HG03520 (cell line): ENCODE results near the gene DYRK3.
"Not testable (repeated sequence)": the region's sequence is repeated elsewhere in the genome, so short reads cannot be mapped to it uniquely, and the experiment has no call there.

Experiments used
- ATAC-seq: cut with Tn5 transposase; IDR thresholded peaks from one replicate; pipeline ENCODE4 v1.9.1; 2021; ENCODE audit warnings: mild to moderate bottlenecking, moderate library complexity; ENCODE audit not compliant: unreplicated experiment

The DYRK3 gene

GRCh38 chr1:206628916-206629315, 6.4 kb upstream of the DYRK3 start:
- no peak for ATAC-seq

DNA sequence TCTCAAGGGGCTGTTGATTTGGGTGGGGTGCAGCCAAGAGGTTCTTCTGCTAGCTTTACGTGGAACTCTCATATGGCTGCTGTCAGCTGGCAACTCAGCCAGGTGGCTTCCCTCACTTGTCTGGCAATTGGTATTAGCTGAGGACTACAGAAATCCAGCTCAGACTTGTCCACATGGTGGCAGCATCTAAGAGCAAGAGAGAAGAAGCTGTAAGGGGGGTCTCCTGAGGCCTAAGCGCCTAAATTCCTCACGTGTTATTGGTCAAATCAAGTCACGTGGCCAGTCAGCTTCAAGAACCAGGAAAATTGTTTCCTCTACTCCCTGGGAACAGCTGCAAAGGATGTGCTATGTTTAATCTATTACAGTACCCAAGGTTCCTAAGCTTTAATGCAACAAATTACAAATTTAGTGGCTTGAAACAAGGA, 4.2 kb upstream of the DYRK3 start:
- no peak for ATAC-seq

GRCh38 chr1:206633708-206634121, 1.6 kb upstream of the DYRK3 start:
- no peak for ATAC-seq

GRCh38 chr1:206634365-206635079, 814 bp upstream of the DYRK3 start:
- no peak for ATAC-seq

DNA sequence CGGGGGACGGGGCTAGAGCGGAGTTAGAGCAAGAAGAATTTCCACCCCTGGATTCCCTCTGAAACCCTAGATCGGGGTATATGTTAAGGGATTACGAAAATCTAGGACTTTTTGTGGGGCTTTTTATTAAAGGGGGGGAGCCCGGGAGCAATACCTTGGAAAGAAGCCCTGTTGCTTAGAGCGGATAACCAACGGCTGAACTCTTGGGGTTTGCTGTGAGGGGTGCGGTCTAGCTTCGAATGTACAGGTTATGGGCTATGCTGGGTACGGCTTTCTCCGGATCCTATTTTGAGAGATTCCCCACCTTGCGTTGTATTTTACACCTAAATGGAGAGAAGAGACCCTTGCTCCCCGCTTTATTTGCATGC, 626 bp downstream of the DYRK3 start:
- no peak for ATAC-seq

DNA sequence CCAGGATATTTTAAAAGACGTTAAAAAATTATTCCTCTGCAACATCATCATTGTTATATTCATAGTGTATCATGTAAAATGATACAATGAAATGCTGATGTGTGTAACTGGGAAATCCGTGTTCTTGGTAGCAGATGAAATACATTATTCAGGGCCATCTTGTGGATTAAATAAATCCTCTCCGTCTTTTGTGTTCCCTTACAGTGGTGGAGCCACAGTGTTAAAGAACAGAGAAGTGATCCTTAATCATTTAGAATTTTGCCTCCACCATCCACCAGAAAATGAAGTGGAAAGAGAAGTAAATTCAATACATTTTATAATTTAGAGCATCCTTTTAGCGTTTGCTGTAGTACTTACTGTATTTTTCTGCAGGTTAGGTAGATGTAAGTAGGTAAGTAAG, 1.3 kb downstream of the DYRK3 start:
- ATAC-seq, result no peak

DNA sequence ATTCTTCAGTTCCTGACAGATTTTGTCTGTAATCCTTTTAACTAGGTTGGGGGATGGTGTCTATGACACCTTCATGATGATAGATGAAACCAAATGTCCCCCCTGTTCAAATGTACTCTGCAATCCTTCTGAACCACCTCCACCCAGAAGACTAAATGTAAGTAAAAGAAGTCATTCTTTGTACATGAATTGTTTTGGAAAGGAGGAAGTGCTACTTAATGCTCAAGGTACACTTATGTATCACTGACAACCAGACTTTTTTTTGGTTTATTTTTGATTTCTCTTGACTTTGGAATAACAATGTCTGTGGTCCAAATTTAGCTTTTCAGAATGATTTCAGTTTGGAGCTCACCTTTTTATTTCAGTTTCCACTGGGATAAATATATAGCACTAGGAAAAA, 2.3 kb downstream of the DYRK3 start:
- ATAC-seq, result no peak

DNA sequence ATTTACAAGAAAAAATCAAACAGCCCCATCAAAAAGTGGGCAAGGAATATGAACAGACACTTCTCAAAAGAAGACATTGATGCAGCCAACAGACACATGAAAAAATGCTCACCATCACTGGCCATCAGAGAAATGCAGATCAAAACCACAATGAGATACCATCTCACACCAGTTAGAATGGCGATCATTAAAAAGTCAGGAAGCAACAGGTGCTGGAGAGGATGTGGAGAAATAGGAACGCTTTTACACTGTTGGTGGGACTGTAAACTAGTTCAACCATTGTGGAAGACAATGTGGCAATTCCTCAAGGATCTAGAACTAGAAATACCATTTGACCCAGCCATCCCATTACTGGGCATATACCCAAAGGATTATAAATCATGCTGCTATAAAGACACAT, 6.7 kb downstream of the DYRK3 start:
- ATAC-seq, result not testable (repeated sequence)

DNA sequence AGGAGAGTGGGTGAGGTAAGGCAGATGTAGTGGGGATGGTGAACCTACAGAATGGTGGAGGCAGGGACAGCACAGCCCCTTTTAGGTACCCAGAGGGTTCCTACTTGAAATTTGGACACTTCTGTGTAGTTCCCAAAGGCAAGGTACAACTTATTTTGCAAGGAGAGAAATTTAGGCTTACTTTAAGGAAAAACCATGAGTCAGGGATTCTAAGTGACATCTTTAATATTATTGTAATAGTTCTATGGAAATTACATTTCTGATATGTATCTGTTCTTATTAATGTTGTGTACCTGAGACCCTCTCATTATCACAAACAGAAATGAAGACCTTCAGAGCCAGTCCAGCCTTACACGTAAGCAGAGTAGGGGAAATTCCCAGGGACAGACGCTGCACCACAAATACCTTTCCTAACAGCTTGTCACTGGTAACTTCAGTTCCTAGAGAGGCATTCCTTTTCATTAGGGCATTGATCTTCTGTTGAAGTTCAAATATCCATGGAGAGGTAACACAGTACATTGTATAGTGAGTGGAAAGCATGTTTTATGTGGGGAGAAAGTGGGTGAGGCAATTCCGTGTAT, 7.9 kb downstream of the DYRK3 start:
- no peak for ATAC-seq

- no peak for ATAC-seq
Measured at GRCh38 chr1:206646504-206646903, 11.2 kb downstream of the DYRK3 start.

DNA sequence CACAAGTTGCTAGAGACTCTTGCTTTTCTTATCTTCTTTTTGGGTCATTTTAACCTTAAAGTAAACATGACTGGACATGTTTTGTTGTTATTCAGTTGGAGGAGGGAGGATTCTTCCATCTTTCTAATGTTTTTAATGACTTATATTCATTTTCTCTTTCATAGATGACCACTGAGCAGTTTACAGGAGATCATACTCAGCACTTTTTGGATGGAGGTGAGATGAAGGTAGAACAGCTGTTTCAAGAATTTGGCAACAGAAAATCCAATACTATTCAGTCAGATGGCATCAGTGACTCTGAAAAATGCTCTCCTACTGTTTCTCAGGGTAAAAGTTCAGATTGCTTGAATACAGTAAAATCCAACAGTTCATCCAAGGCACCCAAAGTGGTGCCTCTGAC, 11.9 kb downstream of the DYRK3 start:
- no peak for ATAC-seq

- no peak for ATAC-seq
Measured at GRCh38 chr1:206649261-206649921, 14.1 kb downstream of the DYRK3 start.

GRCh38 chr1:206651014-206651413, 15.7 kb downstream of the DYRK3 start:
- no peak for ATAC-seq

DNA sequence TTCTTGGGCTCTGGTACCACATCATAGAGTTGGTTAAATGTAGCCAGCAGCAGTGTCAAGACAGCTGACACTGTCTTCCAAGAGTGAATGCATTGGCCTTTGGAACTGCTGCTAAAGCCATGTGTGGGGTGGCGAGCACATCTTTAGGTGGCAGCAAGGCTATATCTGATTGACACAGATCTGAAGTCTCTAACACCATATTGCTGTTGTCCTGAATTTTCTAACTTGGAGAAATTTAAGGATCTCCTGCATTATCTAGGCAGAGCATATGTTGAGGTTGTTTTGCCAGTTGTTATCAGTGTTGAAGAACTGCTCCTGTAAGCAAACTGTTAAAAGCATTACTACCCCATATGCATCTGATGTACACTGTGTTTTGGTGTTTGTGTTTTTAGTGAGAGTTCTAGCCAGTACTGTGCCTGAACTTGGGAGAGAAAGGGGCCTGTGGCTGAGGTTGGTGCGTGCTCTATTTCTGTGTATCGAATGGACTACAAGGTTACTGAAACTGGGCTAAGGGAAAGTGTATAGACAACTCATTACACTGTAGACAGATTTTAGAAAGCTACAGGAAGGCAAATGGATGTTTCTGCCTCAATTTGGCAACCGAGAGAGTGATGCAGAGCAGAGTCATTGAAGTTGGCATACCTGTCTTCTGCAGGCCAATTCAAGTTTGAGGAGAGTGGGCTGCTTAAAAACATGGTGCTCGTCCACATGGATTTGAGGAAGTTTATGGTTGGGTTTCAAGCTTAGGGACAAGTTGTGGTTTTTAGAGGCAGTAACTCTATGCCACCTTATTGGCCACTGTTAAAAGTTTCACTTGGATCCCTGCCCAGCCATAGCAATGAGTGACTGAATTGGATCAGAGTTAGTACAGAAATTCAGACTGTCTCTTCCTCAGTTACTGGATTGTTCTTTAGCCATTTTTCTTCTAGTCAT, 16.9 kb downstream of the DYRK3 start:
- no peak for ATAC-seq

- no peak for ATAC-seq
Measured at GRCh38 chr1:206653715-206654459, 18.6 kb downstream of the DYRK3 start.

GRCh38 chr1:206654828-206655227, 19.5 kb downstream of the DYRK3 start:
- ATAC-seq, result no peak

GRCh38 chr1:206655471-206655882, 20.1 kb downstream of the DYRK3 start:
- ATAC-seq, result no peak

DNA sequence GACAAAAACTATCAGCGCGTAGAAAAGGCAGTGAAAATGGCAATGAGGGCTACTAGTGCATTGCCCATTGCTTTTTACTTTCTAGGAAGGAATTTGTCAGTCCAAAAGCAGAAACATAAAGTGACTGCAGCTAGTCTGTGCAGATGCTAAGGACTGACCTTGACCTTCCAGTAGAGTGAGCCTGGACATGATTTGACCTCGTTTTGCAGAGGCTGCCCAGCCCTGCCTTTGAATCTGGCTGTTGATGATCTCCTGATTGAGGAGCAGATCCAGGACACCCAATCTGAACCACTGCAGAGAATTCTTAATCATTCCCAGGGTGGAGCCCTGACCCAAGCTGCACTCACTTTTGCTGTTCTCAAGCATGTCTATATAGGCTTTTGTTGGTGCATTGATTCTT, 21.6 kb downstream of the DYRK3 start:
- no peak for ATAC-seq

- no peak for ATAC-seq
Measured at GRCh38 chr1:206657751-206658150, 22.4 kb downstream of the DYRK3 start.

GRCh38 chr1:206658264-206658980, 23.1 kb downstream of the DYRK3 start:
- no peak for ATAC-seq
